Lung (tissue), 16 donors: ENCODE data around the gene DYRK3. TPM values are rescaled to one million over a fixed set of nuclear protein-coding genes. Genes with fewer than 3 reads are reported as not detected.

Experiments used
- ATAC-seq: fragments of 200-7000 bp; cut with Tn5 transposase; one replicate; pipeline ENCODE4 v1.9.1; 2020; ENCODE audit warnings: moderate number of reproducible peaks; ENCODE audit not compliant: insufficient read depth, low FRiP score
- DNase-seq, 3 donors: peaks; one replicate each; pipeline ENCODE4 v3.0.0-alpha.2; 2013 to 2017
- H3K27ac ChIP-seq, 2 donors: one replicate each; pipeline ENCODE4 v1.5.1; 2013; ENCODE audit warnings: mild to moderate bottlenecking in 2 of 2, moderate library complexity in 2 of 2, control low read depth in 1 of 2, inconsistent platforms in 1 of 2, low read depth in 1 of 2, low read length in 1 of 2
- H3K27me3 ChIP-seq, 3 donors: one replicate each; pipeline ENCODE4 v1.5.1; 2013; ENCODE audit warnings: low read length in 2 of 3; ENCODE audit not compliant: control insufficient read depth in 3 of 3, insufficient read depth in 3 of 3
- H3K36me3 ChIP-seq, 4 donors: one replicate each; pipeline ENCODE4 v1.5.1; 2013; ENCODE audit warnings: low read length in 4 of 4, mild to moderate bottlenecking in 1 of 4, moderate library complexity in 1 of 4; ENCODE audit not compliant: control insufficient read depth in 4 of 4, insufficient read depth in 4 of 4
- H3K4me1 ChIP-seq, 5 donors: one replicate each; pipeline ENCODE4 v1.5.1; 2013; ENCODE audit warnings: low read length in 5 of 5, mild to moderate bottlenecking in 2 of 5, moderate library complexity in 1 of 5; ENCODE audit not compliant: control insufficient read depth in 5 of 5, insufficient read depth in 5 of 5
- H3K4me3 ChIP-seq: one replicate; pipeline ENCODE4 v1.5.1; 2013; ENCODE audit warnings: mild to moderate bottlenecking, control low read depth, moderate library complexity
- H3K9ac ChIP-seq, 2 donors: one replicate each; pipeline ENCODE4 v1.5.1; 2013; ENCODE audit warnings: low read length in 2 of 2, control low read depth in 1 of 2; ENCODE audit not compliant: insufficient read depth in 1 of 2
- H3K9me3 ChIP-seq, 4 donors: one replicate each; pipeline ENCODE4 v1.5.1; 2013; ENCODE audit warnings: low read length in 3 of 4, mild to moderate bottlenecking in 1 of 4, moderate library complexity in 1 of 4; ENCODE audit not compliant: control insufficient read depth in 4 of 4, insufficient read depth in 3 of 4
- WGBS, 2 donors: extraction: QIAGEN DNeasy Blood & Tissue Kit; methylation state at CpG; one replicate each; pipeline ENCODE4 v1.1.7; 2013; 5-methylcytosine and 5-hydroxymethylcytosine counted together
- long read RNA-seq, 5 donors: transcript quantifications; one replicate each; lab custom pipeline, GENCODE V29; 2026
- polyA plus RNA-seq, 2 donors: library from polyadenylated mRNA; stranded (reverse); fragments of 200-250 nt; gene quantifications; one replicate each; pipeline ENCODE4 v1.2.1, GENCODE V29; 2013
- total RNA-seq, 2 donors: library from RNA; depleted of rRNA in 1 of 2; stranded (reverse); fragments of >200 nt in 1 of 2; gene quantifications; one replicate each; pipeline ENCODE4 v1.2.1, GENCODE V29; 2014 to 2021
- TF ChIP-seq, protein P1 (sequence below): IDR thresholded peaks from 2 replicates; pipeline ENCODE4 v1.5.1; 2012; ENCODE audit warnings: mild to moderate bottlenecking; ENCODE audit errors: control extremely low read depth, extremely low read depth
- donor health status: control.
- donor health status: control.
- donor health status: Bipolar disorder and iron deficiency.
- donor health status: healthy.
- donor health status: DM: yes; HTN: yes; CAD: no.

Gene DYRK3
- total RNA-seq, result 10 to 100 TPM; 12.3 to 13.0 TPM
- 1 to 10 TPM; 4.6 to 5.4 TPM for polyA plus RNA-seq
- long read RNA-seq, donor 1, partial matches to known transcripts, result 0 of 2 reads
- long read RNA-seq, donor 1, other reads (novel, unspliced or antisense), result 0 of 2 reads
- long read RNA-seq, donor 2, partial matches to known transcripts, result 0 of 2 reads
- long read RNA-seq, donor 2, other reads (novel, unspliced or antisense), result 0 of 2 reads
- long read RNA-seq, donor 3, result 0 reads
- long read RNA-seq, donor 4, result 0 reads
- long read RNA-seq, donor 5, partial matches to known transcripts, result 0 of 3 reads
- long read RNA-seq, donor 5, other reads (novel, unspliced or antisense), result 0 of 3 reads

DNA sequence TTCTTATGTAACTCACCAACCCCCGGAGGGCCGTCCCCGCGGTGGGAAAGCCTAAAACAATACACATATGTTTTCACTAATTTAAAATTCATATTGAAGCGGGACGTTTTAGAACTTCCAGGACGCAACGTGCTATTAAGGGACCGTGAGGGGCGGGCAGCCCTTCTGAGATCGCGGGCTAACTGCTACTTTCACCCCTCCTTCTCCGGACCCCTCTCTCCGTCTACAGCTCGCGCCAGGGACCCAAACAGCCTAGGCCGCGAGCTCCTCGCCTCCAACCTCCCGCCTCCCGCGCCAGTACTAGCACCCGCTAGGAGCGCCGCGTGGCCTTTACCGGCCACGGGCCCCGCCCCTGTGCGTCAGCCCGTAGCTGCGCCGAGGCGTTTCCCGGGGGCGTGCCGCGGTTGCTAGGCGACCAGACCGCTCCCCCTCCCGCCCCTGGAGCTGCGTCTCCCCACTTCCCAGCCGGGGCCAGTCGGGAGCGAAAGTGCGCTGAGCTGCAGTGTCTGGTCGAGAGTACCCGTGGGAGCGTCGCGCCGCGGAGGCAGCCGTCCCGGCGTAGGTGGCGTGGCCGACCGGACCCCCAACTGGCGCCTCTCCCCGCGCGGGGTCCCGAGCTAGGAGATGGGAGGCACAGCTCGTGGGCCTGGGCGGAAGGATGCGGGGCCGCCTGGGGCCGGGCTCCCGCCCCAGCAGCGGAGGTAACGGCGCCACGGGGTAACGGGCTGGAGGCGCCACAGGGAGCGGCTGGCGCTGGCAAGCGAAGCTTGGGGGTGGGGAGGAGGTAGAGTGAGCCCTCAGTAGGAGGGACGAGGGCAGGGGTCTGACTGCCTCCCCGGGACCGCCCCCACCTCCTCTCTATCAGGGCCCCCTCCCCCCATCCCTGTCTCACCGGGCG, at the start of gene DYRK3:
DYRK3 (plus strand) TSS at position 457 of the 898 bp plus-strand sequence; CDS start at position 625, 168 bp downstream.
- Histone ChIP-seq H3K9me3 (no peaks in the 10 kb centered on the region), H3K36me3 (no peaks in the 10 kb centered on the region), H3K27me3 (no peaks in the 10 kb centered on the region), H3K4me3 (peak within 1 kb of the TSS; percentile 72), H3K27ac (peak within 1 kb of the TSS; percentile 74 to 91), H3K9ac (peak within 1 kb of the TSS; percentile 82 to 84), H3K4me1 (peaks cover 2 to 43% (median 7%) of the 10 kb centered on the region in 5 donors)
- peak; percentile 97 for ATAC-seq
- peak; percentile 92 to 96 (median 95) for DNase-seq
- WGBS, 2 donors, result 0 to 1% methylated on average over 67 to 84 of the region's 84 CpGs
- TF ChIP-seq, protein P1, sequence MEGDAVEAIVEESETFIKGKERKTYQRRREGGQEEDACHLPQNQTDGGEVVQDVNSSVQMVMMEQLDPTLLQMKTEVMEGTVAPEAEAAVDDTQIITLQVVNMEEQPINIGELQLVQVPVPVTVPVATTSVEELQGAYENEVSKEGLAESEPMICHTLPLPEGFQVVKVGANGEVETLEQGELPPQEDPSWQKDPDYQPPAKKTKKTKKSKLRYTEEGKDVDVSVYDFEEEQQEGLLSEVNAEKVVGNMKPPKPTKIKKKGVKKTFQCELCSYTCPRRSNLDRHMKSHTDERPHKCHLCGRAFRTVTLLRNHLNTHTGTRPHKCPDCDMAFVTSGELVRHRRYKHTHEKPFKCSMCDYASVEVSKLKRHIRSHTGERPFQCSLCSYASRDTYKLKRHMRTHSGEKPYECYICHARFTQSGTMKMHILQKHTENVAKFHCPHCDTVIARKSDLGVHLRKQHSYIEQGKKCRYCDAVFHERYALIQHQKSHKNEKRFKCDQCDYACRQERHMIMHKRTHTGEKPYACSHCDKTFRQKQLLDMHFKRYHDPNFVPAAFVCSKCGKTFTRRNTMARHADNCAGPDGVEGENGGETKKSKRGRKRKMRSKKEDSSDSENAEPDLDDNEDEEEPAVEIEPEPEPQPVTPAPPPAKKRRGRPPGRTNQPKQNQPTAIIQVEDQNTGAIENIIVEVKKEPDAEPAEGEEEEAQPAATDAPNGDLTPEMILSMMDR, result peak; percentile 0

DNA sequence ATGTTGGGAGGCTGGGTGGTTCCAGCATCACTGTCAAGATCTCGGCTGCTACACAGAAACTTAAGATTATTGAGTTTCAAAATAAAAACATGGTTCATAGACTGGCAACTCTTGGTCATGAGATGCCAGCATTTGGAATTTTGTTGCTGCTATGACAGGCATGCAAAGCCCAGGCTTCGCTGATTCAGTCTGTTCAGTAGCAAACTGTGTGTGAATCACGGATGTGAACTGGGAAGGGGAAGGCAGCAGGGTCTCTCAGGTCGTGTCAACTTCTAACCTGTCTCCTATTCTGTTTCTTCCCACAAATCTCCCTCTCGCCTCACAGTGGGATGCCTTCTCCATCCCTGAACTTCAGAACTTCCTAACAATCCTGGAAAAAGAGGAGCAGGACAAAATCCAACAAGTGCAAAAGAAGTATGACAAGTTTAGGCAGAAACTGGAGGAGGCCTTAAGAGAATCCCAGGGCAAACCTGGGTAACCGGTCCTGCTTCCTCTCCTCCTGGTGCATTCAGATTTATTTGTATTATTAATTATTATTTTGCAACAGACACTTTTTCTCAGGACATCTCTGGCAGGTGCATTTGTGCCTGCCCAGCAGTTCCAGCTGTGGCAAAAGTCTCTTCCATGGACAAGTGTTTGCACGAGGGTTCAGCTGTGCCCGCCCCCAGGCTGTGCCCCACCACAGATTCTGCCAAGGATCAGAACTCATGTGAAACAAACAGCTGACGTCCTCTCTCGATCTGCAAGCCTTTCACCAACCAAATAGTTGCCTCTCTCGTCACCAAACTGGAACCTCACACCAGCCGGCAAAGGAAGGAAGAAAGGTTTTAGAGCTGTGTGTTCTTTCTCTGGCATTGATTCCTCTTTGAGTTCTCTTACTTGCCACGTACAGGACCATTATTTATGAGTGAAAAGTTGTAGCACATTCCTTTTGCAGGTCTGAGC, 48.6 kb upstream of the DYRK3 start:
- H3K36me3 ChIP-seq, result peaks cover 12 to 38% (median 16%) of the 10 kb centered on the region in 4 donors
- no peaks in the 10 kb centered on the region for H3K27me3 ChIP-seq
- H3K4me1 ChIP-seq, result peaks cover 0 to 18% (median 11%) of the 10 kb centered on the region in 5 donors
- no peak overlapping the region for H3K9ac ChIP-seq
- H3K9me3 ChIP-seq, result no peaks in the 10 kb centered on the region
- DNase-seq, result peak in 1 of 3 donors; percentile 48
- H3K27ac ChIP-seq, result no peak overlapping the region
- no peak for ATAC-seq
- TF ChIP-seq, protein P1, result no peak
- WGBS, 2 donors, result 80 to 85% methylated on average over 13 of the region's 13 CpGs
- H3K4me3 ChIP-seq, result no peak overlapping the region

DNA sequence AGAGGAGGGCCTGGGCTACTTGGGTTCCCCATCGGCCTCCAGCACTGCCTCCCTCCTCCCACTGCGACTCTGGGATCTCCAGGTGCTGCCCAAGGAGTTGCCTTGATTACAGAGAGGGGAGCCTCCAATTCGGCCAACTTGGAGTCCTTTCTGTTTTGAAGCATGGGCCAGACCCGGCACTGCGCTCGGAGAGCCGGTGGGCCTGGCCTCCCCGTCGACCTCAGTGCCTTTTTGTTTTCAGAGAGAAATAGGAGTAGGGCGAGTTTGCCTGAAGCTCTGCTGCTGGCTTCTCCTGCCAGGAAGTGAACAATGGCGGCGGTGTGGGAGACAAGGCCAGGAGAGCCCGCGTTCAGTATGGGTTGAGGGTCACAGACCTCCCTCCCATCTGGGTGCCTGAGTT, 47.4 kb upstream of the DYRK3 start:
- no peak for DNase-seq
- TF ChIP-seq, protein P1, result no peak
- no peaks in the 10 kb centered on the region for H3K27me3 ChIP-seq
- H3K36me3 ChIP-seq, result peaks cover 17 to 48% (median 23%) of the 10 kb centered on the region in 4 donors
- no peak overlapping the region for H3K9ac ChIP-seq
- peaks cover 0 to 18% (median 11%) of the 10 kb centered on the region in 5 donors for H3K4me1 ChIP-seq
- no peak for ATAC-seq
- WGBS, 2 donors, result 89 to 92% methylated on average over 14 of the region's 14 CpGs
- no peak overlapping the region for H3K4me3 ChIP-seq
- H3K27ac ChIP-seq, result peak overlapping the region in 1 of 2 donors; percentile 33
- H3K9me3 ChIP-seq, result peaks cover 0 to 2% (median 0%) of the 10 kb centered on the region in 4 donors
